OCI-LY7 (cell line): ENCODE measurements around the gene CCDC3.

Source experiments
- EZH2phosphoT487 ChIP-seq: fragments of 200-600 bp; sonication (generic); IDR thresholded peaks from 2 replicates; pipeline ENCODE4 v1.6.1; 2018; ENCODE audit warnings: low read depth, borderline replicate concordance, mild to moderate bottlenecking, mixed run types, antibody characterized with exemption, low read length, moderate library complexity, mixed read lengths
- TF ChIP-seq, protein P1 (sequence below): fragments of 200-600 bp; sonication (generic); conservative IDR thresholded peaks from 2 replicates; pipeline ENCODE4 v1.5.1; 2014; ENCODE audit warnings: mild to moderate bottlenecking, antibody characterized with exemption, low read length, moderate library complexity, mixed read lengths

DNA sequence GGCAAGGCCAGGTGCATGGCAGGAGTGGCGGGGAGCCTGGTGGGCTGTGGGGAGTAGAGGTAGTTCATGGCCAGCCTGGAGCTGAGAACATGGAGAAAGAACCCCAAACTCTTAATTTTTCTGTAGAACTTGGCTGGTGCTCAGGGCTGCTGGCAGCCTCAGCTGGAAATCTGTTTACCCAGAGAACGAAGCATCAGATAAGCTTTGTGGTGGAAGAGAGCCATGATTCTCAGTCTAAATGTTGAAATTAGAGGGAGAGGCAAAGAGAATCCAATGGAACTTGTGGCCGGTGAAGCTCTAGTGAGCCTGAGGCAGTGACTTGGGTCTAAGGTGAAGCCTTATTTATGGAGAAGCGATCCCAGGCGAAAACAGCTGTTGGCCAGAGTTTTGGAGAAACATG lies 126.4 kb downstream of the CCDC3 start:
- TF ChIP-seq, protein P1, sequence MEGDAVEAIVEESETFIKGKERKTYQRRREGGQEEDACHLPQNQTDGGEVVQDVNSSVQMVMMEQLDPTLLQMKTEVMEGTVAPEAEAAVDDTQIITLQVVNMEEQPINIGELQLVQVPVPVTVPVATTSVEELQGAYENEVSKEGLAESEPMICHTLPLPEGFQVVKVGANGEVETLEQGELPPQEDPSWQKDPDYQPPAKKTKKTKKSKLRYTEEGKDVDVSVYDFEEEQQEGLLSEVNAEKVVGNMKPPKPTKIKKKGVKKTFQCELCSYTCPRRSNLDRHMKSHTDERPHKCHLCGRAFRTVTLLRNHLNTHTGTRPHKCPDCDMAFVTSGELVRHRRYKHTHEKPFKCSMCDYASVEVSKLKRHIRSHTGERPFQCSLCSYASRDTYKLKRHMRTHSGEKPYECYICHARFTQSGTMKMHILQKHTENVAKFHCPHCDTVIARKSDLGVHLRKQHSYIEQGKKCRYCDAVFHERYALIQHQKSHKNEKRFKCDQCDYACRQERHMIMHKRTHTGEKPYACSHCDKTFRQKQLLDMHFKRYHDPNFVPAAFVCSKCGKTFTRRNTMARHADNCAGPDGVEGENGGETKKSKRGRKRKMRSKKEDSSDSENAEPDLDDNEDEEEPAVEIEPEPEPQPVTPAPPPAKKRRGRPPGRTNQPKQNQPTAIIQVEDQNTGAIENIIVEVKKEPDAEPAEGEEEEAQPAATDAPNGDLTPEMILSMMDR, result no peak
- no peak for TF ChIP-seq EZH2phosphoT487
